ENCODE measurements around the gene DRC3.

DNA sequence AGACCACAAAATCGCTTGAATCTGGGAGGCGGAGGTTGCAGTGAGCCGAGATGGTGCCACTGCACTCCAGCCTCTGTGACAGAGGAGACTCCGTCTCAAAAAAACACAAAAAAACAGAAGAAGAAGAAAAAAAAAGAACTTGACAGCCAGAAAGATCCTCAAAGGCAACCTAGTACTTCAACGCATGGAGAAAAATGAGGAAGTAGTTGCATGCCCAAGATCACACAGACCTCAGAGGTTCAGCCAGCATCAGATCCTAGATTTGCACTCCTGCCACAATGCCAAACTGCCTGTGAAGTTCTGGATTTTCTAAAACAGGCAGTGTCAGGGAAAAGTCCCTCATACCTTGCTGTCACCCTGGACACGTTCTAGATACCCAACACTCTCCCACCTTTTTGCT lies 64.8 kb downstream of the DRC3 start:
- TF ChIP-seq, protein P1, sequence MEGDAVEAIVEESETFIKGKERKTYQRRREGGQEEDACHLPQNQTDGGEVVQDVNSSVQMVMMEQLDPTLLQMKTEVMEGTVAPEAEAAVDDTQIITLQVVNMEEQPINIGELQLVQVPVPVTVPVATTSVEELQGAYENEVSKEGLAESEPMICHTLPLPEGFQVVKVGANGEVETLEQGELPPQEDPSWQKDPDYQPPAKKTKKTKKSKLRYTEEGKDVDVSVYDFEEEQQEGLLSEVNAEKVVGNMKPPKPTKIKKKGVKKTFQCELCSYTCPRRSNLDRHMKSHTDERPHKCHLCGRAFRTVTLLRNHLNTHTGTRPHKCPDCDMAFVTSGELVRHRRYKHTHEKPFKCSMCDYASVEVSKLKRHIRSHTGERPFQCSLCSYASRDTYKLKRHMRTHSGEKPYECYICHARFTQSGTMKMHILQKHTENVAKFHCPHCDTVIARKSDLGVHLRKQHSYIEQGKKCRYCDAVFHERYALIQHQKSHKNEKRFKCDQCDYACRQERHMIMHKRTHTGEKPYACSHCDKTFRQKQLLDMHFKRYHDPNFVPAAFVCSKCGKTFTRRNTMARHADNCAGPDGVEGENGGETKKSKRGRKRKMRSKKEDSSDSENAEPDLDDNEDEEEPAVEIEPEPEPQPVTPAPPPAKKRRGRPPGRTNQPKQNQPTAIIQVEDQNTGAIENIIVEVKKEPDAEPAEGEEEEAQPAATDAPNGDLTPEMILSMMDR (conservative IDR thresholded peaks at IDR 0.05; ENCODE audit: low read depth, low read length) = no peak
- no peak for TF ChIP-seq EZH2 (IDR thresholded peaks at IDR 0.05; ENCODE audit: borderline replicate concordance, low read depth, low read length, poor library complexity, severe bottlenecking)
